ENCODE data around the gene CDC14C. TPM values are rescaled to one million over a fixed set of nuclear protein-coding genes. Genes with fewer than 3 reads are reported as not detected.

The CDC14C gene
- total RNA-seq, 1 donor: not detected

DNA sequence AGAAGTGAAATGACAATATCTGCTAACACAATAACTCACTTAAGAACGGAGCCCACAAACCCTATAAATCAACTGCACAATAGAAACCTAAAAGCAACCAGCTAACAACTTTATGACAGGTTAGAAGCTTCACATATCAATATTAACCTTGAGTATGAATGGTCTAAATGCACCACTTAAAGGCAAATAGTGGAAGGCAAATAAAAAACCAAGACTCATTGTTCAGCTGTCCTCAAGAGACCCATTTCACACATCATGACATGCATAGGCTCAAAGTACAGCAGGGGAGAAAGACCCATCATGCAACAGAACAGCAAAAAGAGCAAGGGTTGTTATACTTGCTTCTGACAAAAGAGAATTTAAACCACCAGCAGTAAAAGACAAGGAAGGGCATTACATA lies 46.8 kb downstream of the CDC14C start:
- no peak for DNase-seq (ENCODE audit: low read depth)
- H3K4me3 ChIP-seq (ENCODE audit: low read depth, low read length): no peak overlapping the region
- TF ChIP-seq, protein P1, sequence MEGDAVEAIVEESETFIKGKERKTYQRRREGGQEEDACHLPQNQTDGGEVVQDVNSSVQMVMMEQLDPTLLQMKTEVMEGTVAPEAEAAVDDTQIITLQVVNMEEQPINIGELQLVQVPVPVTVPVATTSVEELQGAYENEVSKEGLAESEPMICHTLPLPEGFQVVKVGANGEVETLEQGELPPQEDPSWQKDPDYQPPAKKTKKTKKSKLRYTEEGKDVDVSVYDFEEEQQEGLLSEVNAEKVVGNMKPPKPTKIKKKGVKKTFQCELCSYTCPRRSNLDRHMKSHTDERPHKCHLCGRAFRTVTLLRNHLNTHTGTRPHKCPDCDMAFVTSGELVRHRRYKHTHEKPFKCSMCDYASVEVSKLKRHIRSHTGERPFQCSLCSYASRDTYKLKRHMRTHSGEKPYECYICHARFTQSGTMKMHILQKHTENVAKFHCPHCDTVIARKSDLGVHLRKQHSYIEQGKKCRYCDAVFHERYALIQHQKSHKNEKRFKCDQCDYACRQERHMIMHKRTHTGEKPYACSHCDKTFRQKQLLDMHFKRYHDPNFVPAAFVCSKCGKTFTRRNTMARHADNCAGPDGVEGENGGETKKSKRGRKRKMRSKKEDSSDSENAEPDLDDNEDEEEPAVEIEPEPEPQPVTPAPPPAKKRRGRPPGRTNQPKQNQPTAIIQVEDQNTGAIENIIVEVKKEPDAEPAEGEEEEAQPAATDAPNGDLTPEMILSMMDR (IDR thresholded peaks at IDR 0.05; ENCODE audit: insufficient read depth, low read length): no peak

DNA sequence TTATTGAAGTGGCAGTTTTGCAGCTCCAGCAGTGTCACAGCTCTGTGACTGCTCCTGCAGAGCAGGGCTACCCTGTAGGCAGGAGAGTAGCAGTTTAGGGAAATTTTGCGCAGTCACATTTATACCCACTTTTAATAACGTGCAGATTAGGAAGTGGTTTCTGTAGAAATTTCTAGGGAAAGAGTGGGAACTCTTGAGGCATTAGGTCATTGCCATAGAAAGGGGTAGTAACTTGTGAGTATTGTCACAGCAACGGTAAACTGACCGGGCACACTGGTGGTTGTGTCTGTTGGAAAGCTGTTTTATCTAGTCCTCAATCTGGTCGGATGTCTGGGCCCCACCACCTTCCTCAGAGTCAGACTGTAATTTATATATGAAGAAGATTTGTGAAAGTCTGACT lies 51.9 kb downstream of the CDC14C start:
- no peak overlapping the region for H3K4me3 ChIP-seq (ENCODE audit: low read depth, low read length)
- DNase-seq (ENCODE audit: low read depth): no peak
- TF ChIP-seq, protein P1 (IDR thresholded peaks at IDR 0.05; ENCODE audit: insufficient read depth, low read length): no peak

DNA sequence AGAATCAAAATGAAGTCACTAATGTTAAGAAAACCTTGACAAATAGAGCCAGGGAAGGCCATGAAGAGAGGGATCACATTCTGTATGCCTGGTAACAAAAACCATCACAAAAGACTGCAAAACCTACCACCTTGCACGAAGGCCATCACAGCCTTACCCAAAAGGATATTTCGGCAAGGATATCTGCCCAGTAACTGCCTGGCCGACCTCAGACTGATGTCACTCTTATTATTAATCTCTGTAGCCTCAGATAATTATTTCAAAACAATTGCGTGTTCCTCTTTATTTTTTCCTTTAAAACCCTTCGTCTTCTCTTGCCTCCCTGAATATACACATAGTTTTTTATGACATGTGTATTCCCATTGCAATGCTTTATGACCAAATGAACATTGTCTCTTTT lies 52.5 kb downstream of the CDC14C start:
- DNase-seq (ENCODE audit: low read depth): no peak
- TF ChIP-seq, protein P1 (IDR thresholded peaks at IDR 0.05; ENCODE audit: insufficient read depth, low read length): no peak
- no peak overlapping the region for H3K4me3 ChIP-seq (ENCODE audit: low read depth, low read length)

All from fibroblast of the aortic adventitia (primary cell).